Peyer's patch (tissue), 4 donors: ENCODE results near the gene NCAPD3. TPM values are rescaled to one million over a fixed set of nuclear protein-coding genes. Genes with fewer than 3 reads are reported as not detected.

Source experiments
- DNase-seq, 3 donors: peaks; one replicate each; pipeline ENCODE4 v3.0.0-alpha.2; 2017 to 2019
- H3K27ac ChIP-seq, 4 donors: fragments of 200-600 bp; sonication (generic); one replicate each; pipeline ENCODE4 v1.5.1; 2016 to 2019
- H3K27me3 ChIP-seq, 2 donors: fragments of 200-600 bp; sonication (generic); one replicate each; pipeline ENCODE4 v1.5.1; 2019
- H3K36me3 ChIP-seq, 3 donors: fragments of 200-600 bp; sonication (generic); one replicate each; pipeline ENCODE4 v1.5.1; 2016 to 2019
- H3K4me1 ChIP-seq, 4 donors: fragments of 200-600 bp; sonication (generic); one replicate each; pipeline ENCODE4 v1.5.1; 2016 to 2019
- H3K4me3 ChIP-seq, 4 donors: fragments of 200-600 bp; sonication (generic); 1 replicate in 3 of 4; 2 replicates in 1 of 4; pipeline ENCODE4 v1.5.1; 2016 to 2019; ENCODE audit warnings: mild to moderate bottlenecking in 1 of 4
- H3K9me3 ChIP-seq, 4 donors: fragments of 200-600 bp; sonication (generic); one replicate each; pipeline ENCODE4 v1.5.1; 2016 to 2019; ENCODE audit warnings: mild to moderate bottlenecking in 1 of 4
- CTCF ChIP-seq, 6 experiments: fragments of 450-650 bp in 4 of 6; fragments of 200-600 bp in 2 of 6; sonication (generic) in 1 of 6; IDR thresholded peaks; one replicate each; pipeline ENCODE4 v1.5.1; 2017 to 2019; ENCODE audit warnings: antibody characterized with exemption in 6 of 6, mild to moderate bottlenecking in 3 of 6, moderate library complexity in 1 of 6
- POLR2A ChIP-seq, 2 donors: fragments of 450-650 bp; IDR thresholded peaks; one replicate each; pipeline ENCODE4 v1.5.1; 2017; ENCODE audit warnings: antibody characterized with exemption in 2 of 2, mild to moderate bottlenecking in 2 of 2, moderate library complexity in 2 of 2
- total RNA-seq, 4 donors: library from RNA; depleted of rRNA; stranded (reverse); fragments of >200 nt; gene quantifications; one replicate each; pipeline ENCODE4 v1.1.0, GENCODE V29; 2016

The NCAPD3 gene
- total RNA-seq, 4 donors from 2014 or later, result 12.5 to 30.5 (median 13.9) TPM

- Histone ChIP-seq H3K27me3 (no peaks in the 10 kb centered on the region), H3K4me3 (no peak overlapping the region), H3K27ac (no peak overlapping the region), H3K36me3 (peaks cover 0 to 46% (median 0%) of the 10 kb centered on the region in 3 donors), H3K9me3 (no peaks in the 10 kb centered on the region), H3K4me1 (no peaks in the 10 kb centered on the region)
- TF ChIP-seq POLR2A (IDR thresholded peaks at IDR 0.05), result no peak
- TF ChIP-seq CTCF (IDR thresholded peaks at IDR 0.05), result no peak
- no peak for DNase-seq
Measured at GRCh38 chr11:134164490-134165370, 59.0 kb downstream of the NCAPD3 start.

GRCh38 chr11:134159652-134160051 is 64.1 kb downstream of the NCAPD3 start:
- Histone ChIP-seq H3K4me1 (no peaks in the 10 kb centered on the region), H3K27ac (no peak overlapping the region), H3K9me3 (no peaks in the 10 kb centered on the region), H3K4me3 (no peak overlapping the region), H3K36me3 (peaks cover 0 to 44% (median 0%) of the 10 kb centered on the region in 3 donors), H3K27me3 (no peaks in the 10 kb centered on the region)
- no peak for DNase-seq
- TF ChIP-seq CTCF (IDR thresholded peaks at IDR 0.05) (no peak), POLR2A (IDR thresholded peaks at IDR 0.05) (no peak)

GRCh38 chr11:134158023-134158422 is 65.7 kb downstream of the NCAPD3 start:
- Histone ChIP-seq H3K4me3 (no peak overlapping the region), H3K4me1 (no peaks in the 10 kb centered on the region), H3K36me3 (peaks cover 0 to 49% (median 0%) of the 10 kb centered on the region in 3 donors), H3K9me3 (no peaks in the 10 kb centered on the region), H3K27me3 (no peaks in the 10 kb centered on the region), H3K27ac (no peak overlapping the region)
- no peak for DNase-seq
- TF ChIP-seq POLR2A (IDR thresholded peaks at IDR 0.05) (no peak), CTCF (IDR thresholded peaks at IDR 0.05) (no peak)

GRCh38 chr11:134157451-134157850 is 66.3 kb downstream of the NCAPD3 start:
- Histone ChIP-seq H3K36me3 (peaks cover 0 to 55% (median 0%) of the 10 kb centered on the region in 3 donors), H3K4me1 (no peaks in the 10 kb centered on the region), H3K4me3 (no peak overlapping the region), H3K27ac (no peak overlapping the region), H3K27me3 (no peaks in the 10 kb centered on the region), H3K9me3 (no peaks in the 10 kb centered on the region)
- DNase-seq, result no peak
- no peak for TF ChIP-seq CTCF (IDR thresholded peaks at IDR 0.05)
- TF ChIP-seq POLR2A (IDR thresholded peaks at IDR 0.05), result no peak

GRCh38 chr11:134155946-134156865 is 67.6 kb downstream of the NCAPD3 start:
- no peak for DNase-seq
- no peaks in the 10 kb centered on the region for H3K27me3 ChIP-seq
- TF ChIP-seq CTCF (IDR thresholded peaks at IDR 0.05), result no peak
- no peak for TF ChIP-seq POLR2A (IDR thresholded peaks at IDR 0.05)
- H3K4me1 ChIP-seq, result no peaks in the 10 kb centered on the region
- no peak overlapping the region for H3K27ac ChIP-seq
- H3K36me3 ChIP-seq, result peaks cover 0 to 48% (median 0%) of the 10 kb centered on the region in 3 donors
- H3K4me3 ChIP-seq, result no peak overlapping the region
- H3K9me3 ChIP-seq, result no peaks in the 10 kb centered on the region
